OCI-LY7 (cell line): ENCODE data around the gene RUFY3. TPM values are rescaled to one million over a fixed set of nuclear protein-coding genes. Genes with fewer than 3 reads are reported as not detected.
"Not testable (repeated sequence)": the region's sequence is repeated elsewhere in the genome, so short reads cannot be mapped to it uniquely, and the experiment has no call there.

Source experiments
- BruUV-seq: library from RNA; stranded (reverse); fragments of 400-500 nt; replicated peaks from 2 replicates; lab custom pipeline; 2021; lab: Mats Ljungman, UMichigan
- CTCF ChIA-PET: fragments of 300-600 bp; sonication (Branson Sonifier 250); formaldehyde crosslinking; loops from one replicate; lab custom pipeline; 2022; ENCODE audit warnings: antibody characterized with exemption; ENCODE audit not compliant: unreplicated experiment; lab: Charles Lee
- POLR2A ChIA-PET: fragments of 300-600 bp; sonication (Branson Sonifier 250); formaldehyde crosslinking; loops from one replicate; lab custom pipeline; 2022; ENCODE audit warnings: antibody characterized with exemption; lab: Charles Lee
- DNase-seq: peaks from one replicate; pipeline ENCODE4 v3.0.0-alpha.2; 2015; ENCODE audit warnings: low spot score
- H2AFZ ChIP-seq: fragments of 200-600 bp; sonication (generic), shearing (Covaris generic); 2 replicates; pipeline ENCODE4 v1.6.1; 2014; ENCODE audit warnings: mild to moderate bottlenecking, antibody characterized with exemption, low read length, moderate library complexity
- H3K27ac ChIP-seq: fragments of 200-600 bp; sonication (generic); 2 replicates; pipeline ENCODE4 v1.5.1; 2014; ENCODE audit warnings: mixed run types, low read depth, mild to moderate bottlenecking, moderate library complexity, low read length, inconsistent platforms; ENCODE audit not compliant: poor library complexity, severe bottlenecking
- H3K36me3 ChIP-seq: fragments of 200-600 bp; sonication (generic); 2 replicates; pipeline ENCODE4 v1.6.1; 2014; ENCODE audit warnings: mild to moderate bottlenecking, antibody characterized with exemption, low read length, moderate library complexity, mixed read lengths; ENCODE audit not compliant: insufficient read depth
- H3K4me1 ChIP-seq: fragments of 200-600 bp; sonication (generic); 2 replicates; pipeline ENCODE4 v1.5.1; 2014; ENCODE audit warnings: mild to moderate bottlenecking, low read length; ENCODE audit not compliant: insufficient read depth, poor library complexity, severe bottlenecking
- H3K4me2 ChIP-seq: fragments of 200-600 bp; sonication (generic); 2 replicates; pipeline ENCODE4 v1.6.1; 2014; ENCODE audit warnings: mild to moderate bottlenecking, low read length
- H3K4me3 ChIP-seq: fragments of 200-600 bp; sonication (generic); 2 replicates; pipeline ENCODE4 v1.5.1; 2014; ENCODE audit warnings: mild to moderate bottlenecking, low read depth, low read length; ENCODE audit not compliant: poor library complexity, severe bottlenecking
- H3K79me2 ChIP-seq: fragments of 200-600 bp; sonication (generic); 2 replicates; pipeline ENCODE4 v1.6.1; 2016; ENCODE audit warnings: low read depth, mild to moderate bottlenecking, low read length, moderate library complexity, mixed read lengths; ENCODE audit not compliant: insufficient read depth
- H3K9me2 ChIP-seq: fragments of 200-600 bp; sonication (generic); 2 replicates; pipeline ENCODE4 v1.6.1; 2016; ENCODE audit warnings: mild to moderate bottlenecking, low read length, mixed read lengths; ENCODE audit not compliant: insufficient read depth
- H3K9me3 ChIP-seq: fragments of 200-600 bp; sonication (generic); 2 replicates; pipeline ENCODE4 v1.6.1; 2014; ENCODE audit warnings: mild to moderate bottlenecking, mixed run types, low read length, mixed read lengths
- H4K20me1 ChIP-seq: fragments of 200-600 bp; sonication (generic); 2 replicates; pipeline ENCODE4 v1.6.1; 2014; ENCODE audit warnings: mild to moderate bottlenecking, antibody characterized with exemption, low read length, moderate library complexity, mixed read lengths; ENCODE audit not compliant: insufficient read depth
- CTCF ChIP-seq: fragments of 200-600 bp; sonication (generic); conservative IDR thresholded peaks from 2 replicates; pipeline ENCODE4 v1.5.1; 2014; ENCODE audit warnings: mild to moderate bottlenecking, antibody characterized with exemption, low read length, moderate library complexity, mixed read lengths
- EZH2phosphoT487 ChIP-seq: fragments of 200-600 bp; sonication (generic); IDR thresholded peaks from 2 replicates; pipeline ENCODE4 v1.6.1; 2018; ENCODE audit warnings: low read depth, borderline replicate concordance, mild to moderate bottlenecking, mixed run types, antibody characterized with exemption, low read length, moderate library complexity, mixed read lengths
- intact Hi-C: fragments of 100-400 bp; cut with micrococcal nuclease; formaldehyde crosslinking; loops from one replicate; pipeline ENCODE4 v1.10.0; 2022; ENCODE audit not compliant: unreplicated experiment
- total RNA-seq, 2 experiments: library from RNA; depleted of rRNA in 1 of 2; stranded (reverse); fragments of >200 nt in 1 of 2; shearing (Covaris generic) in 1 of 2; gene quantifications; 2 replicates each; pipeline ENCODE4 v1.2.3, GENCODE V29; 2014 to 2022

The RUFY3 gene
- total RNA-seq, 2 experiments from 2014 or later: 36.4 to 52.2 TPM

- no peak for DNase-seq
- no peaks in the 10 kb centered on the region for H3K79me2 ChIP-seq
- H4K20me1 ChIP-seq: no peaks in the 10 kb centered on the region
- ChIA-PET CTCF (no interaction called here), POLR2A (interaction anchor here (0.5 to 4.4 kb wide), 4 partner anchors 9 to 44 kb away, joined by 3 to 44 read pairs (median 10); no protein-coding TSS in a partner anchor)
- TF ChIP-seq CTCF (no peak), EZH2phosphoT487 (no peak)
- H3K9me3 ChIP-seq: no peaks in the 10 kb centered on the region
- no peaks in the 10 kb centered on the region for H3K9me2 ChIP-seq
- BruUV-seq: no TSS peak
- H2AFZ ChIP-seq: no peak overlapping the region
- H3K4me3 ChIP-seq: no peak overlapping the region
- no peak overlapping the region for H3K4me2 ChIP-seq
- no peak overlapping the region for H3K27ac ChIP-seq
- intact Hi-C loops: no loop called here
- H3K36me3 ChIP-seq: no peaks in the 10 kb centered on the region
- no peaks in the 10 kb centered on the region for H3K4me1 ChIP-seq
Measured at GRCh38 chr4:70724463-70724862, 2.7 kb downstream of the RUFY3 start.

- BruUV-seq: no TSS peak
- no peak overlapping the region for H3K4me2 ChIP-seq
- intact Hi-C loops: loop anchor here (1.0 kb wide), 1 partner anchor 21 kb away; no protein-coding TSS in a partner anchor
- H3K36me3 ChIP-seq: no peaks in the 10 kb centered on the region
- ChIA-PET CTCF (interaction anchor here (0.8 kb wide), 1 partner anchor 9 kb away, joined by 4 read pairs; no protein-coding TSS in a partner anchor), POLR2A (interaction anchor here (1.1 to 2.0 kb wide), 3 partner anchors 33 to 77 kb away, joined by 3 to 5 read pairs (median 3); no protein-coding TSS in a partner anchor)
- no peaks in the 10 kb centered on the region for H3K4me1 ChIP-seq
- TF ChIP-seq CTCF (no peak), EZH2phosphoT487 (no peak)
- H4K20me1 ChIP-seq: no peaks in the 10 kb centered on the region
- H2AFZ ChIP-seq: no peak overlapping the region
- H3K4me3 ChIP-seq: no peak overlapping the region
- no peak overlapping the region for H3K27ac ChIP-seq
- H3K79me2 ChIP-seq: no peaks in the 10 kb centered on the region
- H3K9me2 ChIP-seq: no peaks in the 10 kb centered on the region
- H3K9me3 ChIP-seq: no peaks in the 10 kb centered on the region
- DNase-seq: no peak
Measured at GRCh38 chr4:70725633-70726032, 3.9 kb downstream of the RUFY3 start.

GRCh38 chr4:70726515-70726914 is 4.8 kb downstream of the RUFY3 start:
- not testable (repeated sequence) for H3K4me2 ChIP-seq, H3K36me3 ChIP-seq, H3K4me1 ChIP-seq, H4K20me1 ChIP-seq, BruUV-seq, H3K79me2 ChIP-seq, H3K27ac ChIP-seq, H2AFZ ChIP-seq, DNase-seq, H3K9me3 ChIP-seq, H3K4me3 ChIP-seq, H3K9me2 ChIP-seq
- POLR2A ChIA-PET: interaction anchor here (1.1 kb wide), 1 partner anchor 76 kb away, joined by 3 read pairs; no protein-coding TSS in a partner anchor
- intact Hi-C loops: loop anchor here (1.0 kb wide), 1 partner anchor 20 kb away; no protein-coding TSS in a partner anchor
- CTCF ChIA-PET: interaction anchor here (0.8 kb wide), 1 partner anchor 8 kb away, joined by 4 read pairs; no protein-coding TSS in a partner anchor
